ENCODE data around the gene ZFPL1.
A peak's percentile ranks its signal among the peaks of the same experiment; 100 is the strongest.

Gene ZFPL1

DNA sequence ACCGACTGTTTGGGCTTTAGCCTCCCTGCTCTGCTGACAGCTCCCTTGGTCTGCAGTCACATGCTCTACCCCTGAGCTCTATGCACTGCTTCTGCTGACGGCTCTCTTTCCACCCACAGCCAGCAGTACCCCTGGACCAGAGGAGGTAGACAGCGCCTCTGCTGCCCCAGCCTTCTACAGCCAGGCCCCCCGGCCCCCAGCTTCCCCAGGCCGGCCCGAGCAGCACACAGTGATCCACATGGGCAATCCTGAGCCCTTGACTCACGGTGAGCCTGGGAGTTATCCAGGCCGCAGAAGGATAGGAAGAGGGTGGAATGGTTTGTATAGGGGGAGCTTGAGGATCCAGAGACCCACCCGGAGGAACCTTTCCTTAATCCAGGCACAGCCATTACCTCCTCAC, 2.8 kb downstream of the ZFPL1 start:
- DNase-seq (ENCODE audit: insufficient read length, low spot score) = no peak
- FAIRE-seq = no peak
- TF ChIP-seq SPI1 (IDR thresholded peaks at IDR 0.05; ENCODE audit: low read depth, low read length) (no peak), POLR2A (IDR thresholded peaks at IDR 0.05; ENCODE audit: low read depth, low read length) (no peak), PAX5 (IDR thresholded peaks at IDR 0.05; ENCODE audit: insufficient read depth, low read length, severe bottlenecking) (no peak), POU2F2 (IDR thresholded peaks at IDR 0.05; ENCODE audit: low read depth, low read length) (no peak), POLR2AphosphoS5 (IDR thresholded peaks at IDR 0.05; ENCODE audit: low read depth, low read length) (no peak), TAF1 (IDR thresholded peaks at IDR 0.05; ENCODE audit: low read depth, low read length) (no peak)

DNA sequence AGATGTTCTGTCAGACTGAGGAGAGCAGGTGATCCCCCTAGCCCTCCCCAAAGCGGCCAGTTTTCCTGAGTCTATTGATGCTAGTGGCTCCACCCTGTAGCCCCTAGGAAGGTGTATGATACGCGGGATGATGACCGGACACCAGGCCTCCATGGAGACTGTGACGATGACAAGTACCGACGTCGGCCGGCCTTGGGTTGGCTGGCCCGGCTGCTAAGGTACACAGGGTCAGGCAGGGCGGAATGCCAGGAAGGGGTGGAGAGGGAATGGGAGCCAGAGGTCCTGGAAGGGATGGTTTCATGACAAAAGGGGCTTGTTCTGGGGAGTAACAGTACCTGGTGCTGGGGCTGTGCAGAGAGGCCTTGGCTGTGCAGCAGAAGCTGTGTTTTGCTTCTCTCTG, 3.2 kb downstream of the ZFPL1 start:
- FAIRE-seq = no peak
- no peak for TF ChIP-seq PAX5 (IDR thresholded peaks at IDR 0.05; ENCODE audit: insufficient read depth, low read length, severe bottlenecking)
- TF ChIP-seq POLR2A (IDR thresholded peaks at IDR 0.05; ENCODE audit: low read depth, low read length) = no peak
- TF ChIP-seq SPI1 (IDR thresholded peaks at IDR 0.05; ENCODE audit: low read depth, low read length) = no peak
- no peak for TF ChIP-seq TAF1 (IDR thresholded peaks at IDR 0.05; ENCODE audit: low read depth, low read length)
- TF ChIP-seq POLR2AphosphoS5 (IDR thresholded peaks at IDR 0.05; ENCODE audit: low read depth, low read length) = no peak
- TF ChIP-seq POU2F2 (IDR thresholded peaks at IDR 0.05; ENCODE audit: low read depth, low read length) = no peak
- no peak for DNase-seq (ENCODE audit: insufficient read length, low spot score)

DNA sequence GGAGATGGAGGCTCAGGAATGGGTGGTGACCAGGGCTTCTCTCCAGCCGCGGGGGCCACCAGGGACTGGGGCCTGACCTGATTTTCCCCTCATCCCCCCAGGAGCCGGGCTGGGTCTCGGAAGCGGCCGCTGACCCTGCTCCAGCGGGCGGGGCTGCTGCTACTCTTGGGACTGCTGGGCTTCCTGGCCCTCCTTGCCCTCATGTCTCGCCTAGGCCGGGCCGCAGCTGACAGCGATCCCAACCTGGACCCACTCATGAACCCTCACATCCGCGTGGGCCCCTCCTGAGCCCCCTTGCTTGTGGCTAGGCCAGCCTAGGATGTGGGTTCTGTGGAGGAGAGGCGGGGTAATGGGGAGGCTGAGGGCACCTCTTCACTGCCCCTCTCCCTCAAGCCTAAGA, 3.8 kb downstream of the ZFPL1 start:
- TF ChIP-seq PAX5 (IDR thresholded peaks at IDR 0.05; ENCODE audit: insufficient read depth, low read length, severe bottlenecking) (no peak), SPI1 (IDR thresholded peaks at IDR 0.05; ENCODE audit: low read depth, low read length) (no peak), POU2F2 (IDR thresholded peaks at IDR 0.05; ENCODE audit: low read depth, low read length) (no peak), TAF1 (IDR thresholded peaks at IDR 0.05; ENCODE audit: low read depth, low read length) (no peak), POLR2AphosphoS5 (IDR thresholded peaks at IDR 0.05; ENCODE audit: low read depth, low read length) (no peak), POLR2A (IDR thresholded peaks at IDR 0.05; ENCODE audit: low read depth, low read length) (no peak)
- DNase-seq (ENCODE audit: insufficient read length, low spot score) (no peak), FAIRE-seq (no peak)

DNA sequence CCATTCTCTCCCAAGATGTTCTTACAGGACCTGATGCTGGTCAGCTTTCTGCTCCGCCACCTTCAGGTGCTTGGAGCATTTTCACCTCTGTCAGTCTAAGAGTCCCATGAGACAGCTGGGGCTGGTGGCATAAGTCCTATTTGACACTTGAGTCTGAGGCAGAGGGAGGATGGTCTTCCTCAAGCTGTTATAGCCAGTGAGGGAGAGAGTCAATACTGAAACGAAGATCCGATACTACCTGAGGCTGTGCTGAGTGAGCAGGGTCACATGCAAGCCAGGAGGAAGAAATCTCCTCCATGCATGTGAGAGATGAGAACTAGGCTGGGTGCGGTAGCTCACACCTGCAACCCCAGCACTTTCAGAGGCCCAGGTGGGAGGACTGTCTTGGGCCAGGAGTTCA, 5.6 kb downstream of the ZFPL1 start:
- no peak for TF ChIP-seq POLR2A (IDR thresholded peaks at IDR 0.05; ENCODE audit: low read depth, low read length)
- TF ChIP-seq SPI1 (IDR thresholded peaks at IDR 0.05; ENCODE audit: low read depth, low read length) = no peak
- TF ChIP-seq PAX5 (IDR thresholded peaks at IDR 0.05; ENCODE audit: insufficient read depth, low read length, severe bottlenecking) = no peak
- TF ChIP-seq POLR2AphosphoS5 (IDR thresholded peaks at IDR 0.05; ENCODE audit: low read depth, low read length) = no peak
- no peak for TF ChIP-seq TAF1 (IDR thresholded peaks at IDR 0.05; ENCODE audit: low read depth, low read length)
- no peak for TF ChIP-seq POU2F2 (IDR thresholded peaks at IDR 0.05; ENCODE audit: low read depth, low read length)
- no peak for DNase-seq (ENCODE audit: insufficient read length, low spot score)
- no peak for FAIRE-seq

DNA sequence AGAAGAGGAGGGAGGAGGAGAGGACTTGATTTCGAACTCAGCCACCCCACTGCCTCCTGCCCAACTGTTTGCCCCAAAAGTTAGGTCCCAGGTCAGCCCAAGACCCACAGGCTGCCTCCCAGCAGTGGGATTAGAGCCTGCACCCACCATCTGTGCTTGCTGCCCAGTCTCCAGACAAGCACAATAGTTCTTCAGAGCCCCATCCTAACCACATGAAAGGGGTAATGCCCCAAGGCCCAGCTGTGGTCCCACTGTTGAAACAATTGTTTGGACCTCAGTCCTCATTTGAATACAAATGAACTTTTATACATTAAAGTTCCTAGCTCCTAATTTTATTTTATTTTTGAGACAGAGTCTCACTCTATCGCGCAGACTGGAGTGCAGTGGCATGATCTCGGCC, 6.6 kb downstream of the ZFPL1 start:
- FAIRE-seq = no peak
- DNase-seq (ENCODE audit: insufficient read length, low spot score) = no peak
- TF ChIP-seq POLR2AphosphoS5 (IDR thresholded peaks at IDR 0.05; ENCODE audit: low read depth, low read length) = no peak
- no peak for TF ChIP-seq SPI1 (IDR thresholded peaks at IDR 0.05; ENCODE audit: low read depth, low read length)
- no peak for TF ChIP-seq POU2F2 (IDR thresholded peaks at IDR 0.05; ENCODE audit: low read depth, low read length)
- TF ChIP-seq TAF1 (IDR thresholded peaks at IDR 0.05; ENCODE audit: low read depth, low read length) = no peak
- TF ChIP-seq POLR2A (IDR thresholded peaks at IDR 0.05; ENCODE audit: low read depth, low read length) = no peak
- TF ChIP-seq PAX5 (IDR thresholded peaks at IDR 0.05; ENCODE audit: insufficient read depth, low read length, severe bottlenecking) = no peak

DNA sequence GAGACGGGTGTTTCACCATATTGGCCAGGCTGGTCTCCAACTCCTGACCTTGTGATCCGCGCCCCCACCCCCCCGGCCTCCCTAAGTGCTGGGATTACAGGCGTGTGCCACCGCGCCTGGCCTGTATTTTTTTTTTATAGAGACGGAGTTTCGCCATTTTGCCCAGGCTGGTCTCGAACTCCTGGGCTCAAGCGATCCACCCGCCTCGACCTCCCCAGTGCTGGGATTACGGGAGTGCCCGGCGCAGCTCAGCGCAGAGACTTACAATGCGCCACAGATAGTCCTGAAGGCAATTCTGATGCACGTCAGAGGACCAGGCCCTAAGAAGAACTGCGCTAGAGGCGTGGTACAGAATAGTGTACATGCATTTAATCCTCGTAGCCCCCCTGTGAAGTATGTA, 11.4 kb downstream of the ZFPL1 start:
- DNase-seq (ENCODE audit: insufficient read length, low spot score) (no peak), FAIRE-seq (no peak)

DNA sequence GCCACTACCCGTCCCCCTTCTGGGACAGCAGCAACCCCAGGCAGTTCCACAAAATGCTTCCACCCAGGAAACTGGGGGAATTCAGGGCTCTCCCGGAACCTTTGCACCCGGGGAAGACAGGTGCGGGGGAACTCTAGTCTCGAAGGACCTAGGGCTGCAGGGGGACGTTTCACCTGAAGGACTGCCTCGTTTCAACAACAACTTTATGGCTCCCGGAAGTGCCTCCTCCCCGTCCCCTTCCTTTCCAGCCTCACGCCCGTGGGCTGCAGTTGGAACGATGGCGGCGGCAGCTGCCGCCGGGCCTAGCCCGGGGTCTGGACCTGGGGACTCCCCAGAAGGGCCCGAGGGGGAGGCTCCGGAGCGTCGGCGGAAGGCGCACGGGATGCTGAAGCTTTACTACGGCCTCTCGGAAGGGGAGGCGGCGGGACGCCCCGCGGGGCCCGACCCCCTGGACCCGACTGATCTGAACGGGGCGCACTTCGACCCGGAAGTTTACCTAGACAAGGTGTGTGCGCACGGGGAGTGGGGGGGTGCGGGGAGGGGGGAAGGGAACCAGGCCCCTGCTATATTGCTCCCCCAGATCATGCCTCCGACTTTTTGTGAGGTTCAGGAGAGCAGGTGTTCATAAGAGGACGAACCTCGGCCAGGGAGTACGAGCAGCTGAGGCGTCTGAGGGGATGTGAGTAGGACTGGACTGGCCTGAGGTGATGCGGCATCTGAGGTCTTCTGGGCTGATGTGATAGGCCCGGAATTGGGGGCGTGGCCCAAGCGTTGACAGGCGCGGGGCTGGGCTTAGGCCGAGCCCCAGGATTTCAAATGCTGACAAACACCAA, 12.2 kb downstream of the ZFPL1 start, which contains the start of gene VPS51:
Gene VPS51 (plus strand): TSS at position 241 of the 833 bp plus-strand sequence. CDS start 37 bp downstream, at position 278.
- peak; percentile 98 for TF ChIP-seq POLR2A (IDR thresholded peaks at IDR 0.05; ENCODE audit: low read depth, low read length)
- peak; percentile 97 for TF ChIP-seq POLR2AphosphoS5 (IDR thresholded peaks at IDR 0.05; ENCODE audit: low read depth, low read length)
- peak; percentile 71 for TF ChIP-seq PAX5 (IDR thresholded peaks at IDR 0.05; ENCODE audit: insufficient read depth, low read length, severe bottlenecking)
- TF ChIP-seq TAF1 (IDR thresholded peaks at IDR 0.05; ENCODE audit: low read depth, low read length) = peak; percentile 98
- TF ChIP-seq SPI1 (IDR thresholded peaks at IDR 0.05; ENCODE audit: low read depth, low read length) = peak; percentile 27; the same call in 1 of the 2 replicates
- TF ChIP-seq POU2F2 (IDR thresholded peaks at IDR 0.05; ENCODE audit: low read depth, low read length) = peak; percentile 96
- FAIRE-seq (peak; percentile 96), DNase-seq (ENCODE audit: insufficient read length, low spot score) (peak; percentile 92)

More for the DNA sequence above, 11.4 kb downstream of the ZFPL1 start:
- no peak for TF ChIP-seq POU2F2 (IDR thresholded peaks at IDR 0.05; ENCODE audit: low read depth, low read length)
- no peak for TF ChIP-seq POLR2A (IDR thresholded peaks at IDR 0.05; ENCODE audit: low read depth, low read length)
- TF ChIP-seq POLR2AphosphoS5 (IDR thresholded peaks at IDR 0.05; ENCODE audit: low read depth, low read length) = no peak
- no peak for TF ChIP-seq SPI1 (IDR thresholded peaks at IDR 0.05; ENCODE audit: low read depth, low read length)
- no peak for TF ChIP-seq TAF1 (IDR thresholded peaks at IDR 0.05; ENCODE audit: low read depth, low read length)
- no peak for TF ChIP-seq PAX5 (IDR thresholded peaks at IDR 0.05; ENCODE audit: insufficient read depth, low read length, severe bottlenecking)

DNA sequence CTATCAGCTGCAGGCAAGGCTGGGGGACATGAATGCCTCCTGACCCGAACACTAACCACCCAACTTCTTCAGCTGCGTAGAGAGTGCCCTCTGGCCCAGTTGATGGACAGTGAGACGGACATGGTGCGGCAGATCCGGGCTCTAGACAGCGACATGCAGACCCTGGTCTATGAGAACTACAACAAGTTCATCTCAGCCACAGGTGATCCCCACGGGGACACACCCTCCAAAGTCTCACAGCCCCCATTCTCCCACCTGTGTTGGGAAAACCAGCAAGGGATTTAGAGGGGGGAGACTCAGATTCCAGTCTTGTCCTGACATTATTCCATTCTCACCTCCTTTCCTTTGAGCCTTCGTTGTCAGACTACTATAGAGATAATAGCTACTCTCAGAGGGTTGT, 12.9 kb downstream of the ZFPL1 start:
- DNase-seq (ENCODE audit: insufficient read length, low spot score) = no peak
- TF ChIP-seq TAF1 (IDR thresholded peaks at IDR 0.05; ENCODE audit: low read depth, low read length) = no peak
- FAIRE-seq = no peak

DNA sequence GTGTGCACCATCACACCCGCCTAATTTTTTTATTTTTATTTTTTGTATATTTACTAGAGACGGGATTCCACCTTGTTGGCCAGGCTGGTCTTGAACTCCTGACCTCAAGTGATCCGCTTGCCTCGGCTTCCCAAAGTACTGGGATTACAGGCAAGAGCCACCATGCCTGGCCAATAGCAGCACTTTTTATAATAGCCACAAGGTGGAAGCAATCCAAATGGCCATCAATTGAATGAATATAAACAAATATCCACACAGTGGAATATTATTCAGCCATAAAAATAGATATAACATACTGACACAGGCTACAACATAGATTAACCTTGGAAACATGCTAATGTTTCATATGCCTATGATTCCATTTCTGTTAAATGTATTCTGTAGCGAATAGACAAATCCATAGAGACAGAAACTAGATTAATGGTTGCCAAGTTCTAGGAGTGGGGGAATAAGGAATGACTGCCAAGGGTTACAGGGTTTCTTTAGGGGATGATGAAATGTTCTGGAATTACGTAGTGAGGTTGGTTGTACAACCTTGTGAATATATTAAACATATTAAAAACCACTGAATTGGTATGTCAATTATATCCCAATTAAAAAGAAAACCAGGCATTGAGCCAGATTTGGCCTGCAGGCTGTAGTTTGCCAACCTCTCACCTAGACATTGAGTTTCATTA, 16.8 kb downstream of the ZFPL1 start:
- TF ChIP-seq POU2F2 (IDR thresholded peaks at IDR 0.05; ENCODE audit: low read depth, low read length) = no peak
- no peak for TF ChIP-seq SPI1 (IDR thresholded peaks at IDR 0.05; ENCODE audit: low read depth, low read length)
- no peak for TF ChIP-seq PAX5 (IDR thresholded peaks at IDR 0.05; ENCODE audit: insufficient read depth, low read length, severe bottlenecking)
- no peak for TF ChIP-seq POLR2A (IDR thresholded peaks at IDR 0.05; ENCODE audit: low read depth, low read length)
- TF ChIP-seq POLR2AphosphoS5 (IDR thresholded peaks at IDR 0.05; ENCODE audit: low read depth, low read length) = no peak
- no peak for TF ChIP-seq TAF1 (IDR thresholded peaks at IDR 0.05; ENCODE audit: low read depth, low read length)
- DNase-seq (ENCODE audit: insufficient read length, low spot score) (no peak), FAIRE-seq (no peak)
